Bone marrow (tissue), 2 donors: ENCODE measurements around the gene IL32.

Experiments used
- DNase-seq, 2 donors: peaks; one replicate each; lab custom pipeline; 2025; lab: John Stamatoyannopoulos, UW

IL32 gene

GRCh38 chr16:3027983-3028715 lies 37.3 kb upstream of the IL32 start:
- peak in 1 of 2 donors; percentile 38 for DNase-seq

GRCh38 chr16:3028716-3029319 lies 36.6 kb upstream of the IL32 start:
- DNase-seq = no peak

- no peak for DNase-seq
Observed at GRCh38 chr16:3029491-3030221, 35.8 kb upstream of the IL32 start.

DNA sequence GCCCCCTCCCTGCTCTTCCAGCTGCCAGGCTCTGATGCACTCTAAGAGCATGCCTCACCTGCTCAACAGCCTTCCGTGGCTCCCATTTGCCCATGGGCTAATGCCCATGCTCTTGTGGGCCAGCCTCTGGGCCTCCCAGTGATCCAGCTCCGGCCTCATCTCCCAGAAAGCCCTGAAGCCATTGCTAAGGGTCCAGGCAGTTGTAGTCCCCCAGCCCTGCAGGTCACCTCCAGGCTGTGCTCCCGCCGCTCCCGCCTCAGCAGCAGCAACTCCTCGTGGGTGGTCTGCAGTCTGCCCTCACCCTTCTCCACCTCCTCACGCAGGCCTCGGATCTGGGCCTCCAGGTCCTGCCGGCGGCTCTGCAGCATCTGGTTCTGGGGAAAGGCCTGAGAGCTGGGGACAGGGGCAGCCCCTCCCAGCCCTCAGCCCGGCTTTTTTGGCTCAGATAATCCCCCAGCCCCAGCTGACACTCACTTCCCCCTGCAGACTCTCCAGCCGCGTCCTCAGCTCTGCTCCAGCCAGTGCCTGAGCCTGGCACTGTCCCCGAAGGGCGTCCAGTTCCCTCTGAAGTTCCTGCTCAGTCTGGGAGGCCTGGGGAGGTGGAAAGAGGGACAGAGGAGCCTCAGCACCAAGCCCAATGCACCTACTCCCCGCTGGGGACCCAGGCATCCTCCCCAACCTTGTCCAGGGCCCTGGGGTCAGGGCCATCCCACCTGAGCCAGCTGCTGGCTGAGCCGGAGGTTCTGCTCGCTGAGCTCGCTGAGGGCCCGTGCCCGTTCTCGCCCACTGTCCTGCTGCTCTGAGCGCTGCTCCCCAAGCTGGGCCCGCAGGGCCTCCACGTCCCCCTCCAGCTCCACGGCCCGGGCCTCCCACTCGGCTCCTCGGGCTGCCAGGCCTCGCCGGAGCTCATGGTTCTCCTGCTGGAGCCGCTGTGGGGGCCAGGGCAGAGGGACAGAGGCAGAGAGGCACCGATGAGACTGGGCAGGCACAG lies 34.9 kb upstream of the IL32 start:
- no peak for DNase-seq

DNA sequence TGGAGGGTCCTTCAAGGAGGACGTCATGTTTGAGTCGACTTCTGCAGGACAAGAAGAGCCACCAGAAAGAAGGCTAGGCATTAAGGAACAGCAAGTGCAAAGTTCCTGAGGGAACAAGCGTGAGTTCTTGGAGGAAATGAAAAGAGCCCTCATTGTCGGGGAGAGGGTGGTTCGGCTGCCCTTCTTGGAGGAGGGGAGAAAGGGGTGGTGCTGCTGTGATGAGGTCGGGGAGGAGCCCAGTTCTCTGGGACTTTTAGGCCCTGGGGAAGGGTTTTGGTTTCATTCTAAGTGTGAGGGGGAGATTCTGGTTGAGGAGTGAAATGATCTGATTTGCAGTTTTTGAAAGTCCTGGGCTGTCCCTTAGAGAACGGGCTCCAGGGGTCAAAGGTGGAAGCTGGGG lies 32.8 kb upstream of the IL32 start:
- DNase-seq = no peak

GRCh38 chr16:3035289-3035971 lies 30.0 kb upstream of the IL32 start:
- no peak for DNase-seq

DNA sequence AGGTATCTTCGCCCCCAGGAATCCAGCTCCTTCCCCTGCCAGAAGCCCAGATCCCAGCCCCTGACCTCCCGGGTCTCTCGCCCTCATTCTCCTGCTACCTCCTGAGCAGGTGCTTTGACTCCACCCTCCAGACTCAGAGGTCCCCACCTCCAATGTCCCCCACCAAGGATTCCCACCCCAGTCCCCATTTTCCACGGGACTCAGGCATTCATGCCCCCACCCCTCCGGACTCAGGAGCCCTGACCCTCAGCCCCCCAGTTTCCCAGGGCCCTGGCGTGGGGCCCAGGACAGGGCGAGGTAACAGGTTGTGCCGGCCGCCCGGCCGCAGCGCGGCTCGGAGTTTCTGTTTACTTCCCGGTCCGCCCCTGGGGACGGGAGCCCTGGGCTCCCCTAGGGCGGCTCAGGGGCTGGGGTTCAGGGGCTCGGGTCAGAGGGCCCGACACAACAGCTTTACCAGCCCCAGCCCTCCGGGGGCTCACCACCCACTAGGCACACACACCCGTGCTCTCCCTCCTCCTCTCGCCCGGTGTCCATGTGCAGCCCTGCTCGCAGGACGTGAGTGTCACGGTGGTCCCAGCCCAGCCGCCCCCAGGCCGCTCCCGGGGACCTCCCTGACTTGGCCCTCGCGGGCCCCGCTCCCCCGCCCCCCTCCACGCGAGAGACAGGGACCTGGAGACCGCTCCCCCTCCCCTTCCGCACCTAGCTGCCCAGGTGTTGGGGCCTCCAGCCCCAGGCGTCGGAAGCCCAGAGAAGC lies 29.3 kb upstream of the IL32 start:
- DNase-seq = no peak

DNA sequence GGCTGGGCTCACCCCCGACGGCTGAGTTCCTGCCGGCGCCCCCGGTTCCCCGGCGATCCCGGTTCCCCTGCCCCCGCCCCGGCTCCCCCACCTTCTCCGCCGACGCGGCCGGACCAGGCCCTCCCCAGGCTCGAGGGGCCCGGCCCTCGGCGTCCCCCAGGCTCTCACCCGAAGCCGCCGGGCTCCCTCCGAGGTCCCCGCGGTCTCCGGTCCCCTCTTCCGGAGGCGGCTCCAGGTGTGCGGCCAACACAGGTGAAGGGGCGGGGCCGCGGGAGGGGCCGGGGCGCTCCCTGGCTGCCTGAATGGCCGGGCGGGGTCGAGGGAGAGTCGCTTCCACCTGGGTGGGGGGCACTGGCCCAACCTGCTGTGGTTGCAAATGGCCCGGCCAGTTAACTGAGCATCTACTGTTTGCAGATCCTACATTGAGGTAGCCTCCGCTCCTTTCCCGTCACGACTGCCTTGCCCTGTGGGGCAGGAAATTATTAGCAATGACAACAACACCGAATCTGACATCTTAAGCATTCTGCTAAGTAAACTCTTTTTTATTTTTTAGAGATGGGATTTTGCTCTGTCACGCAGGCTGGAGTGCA lies 28.6 kb upstream of the IL32 start, which contains the start of gene BICDL2:
Gene BICDL2 (minus strand): TSS at position 219 of the 590 bp plus-strand sequence. CDS start 1,448 bp downstream, outside the sequence.
- no peak for DNase-seq

- DNase-seq = no peak
Observed at GRCh38 chr16:3038256-3038655, 27.2 kb upstream of the IL32 start.

- no peak for DNase-seq
Observed at GRCh38 chr16:3038896-3039295, 26.5 kb upstream of the IL32 start.

DNA sequence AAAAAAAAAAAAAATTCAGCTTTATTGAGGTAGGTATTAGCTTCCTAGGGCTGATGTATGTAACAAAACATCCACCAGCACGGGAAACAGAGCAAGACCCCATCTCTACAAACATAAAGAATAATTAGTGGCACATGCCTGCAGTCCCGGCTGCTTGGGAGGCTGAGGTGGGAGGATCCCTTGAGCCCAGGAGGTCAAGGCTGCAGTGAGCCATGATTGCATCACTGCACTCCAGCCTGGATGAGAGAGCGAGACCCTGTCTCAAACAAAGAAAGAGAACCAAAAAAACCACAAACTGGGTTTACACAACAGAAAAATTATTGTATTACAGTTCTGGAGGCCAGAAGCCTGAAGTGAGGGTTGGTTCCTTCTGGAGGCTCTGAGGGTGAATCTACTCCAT lies 23.1 kb upstream of the IL32 start:
- DNase-seq = no peak

- DNase-seq = no peak
Observed at GRCh38 chr16:3044708-3045107, 20.7 kb upstream of the IL32 start.

- peak in 1 of 2 donors; percentile 24 for DNase-seq
Observed at GRCh38 chr16:3045758-3046640, 19.4 kb upstream of the IL32 start, which contains the start of gene MMP25. MMP25 (plus strand) TSS chr16:3046561; CDS start chr16:3046918, 357 bp downstream.

DNA sequence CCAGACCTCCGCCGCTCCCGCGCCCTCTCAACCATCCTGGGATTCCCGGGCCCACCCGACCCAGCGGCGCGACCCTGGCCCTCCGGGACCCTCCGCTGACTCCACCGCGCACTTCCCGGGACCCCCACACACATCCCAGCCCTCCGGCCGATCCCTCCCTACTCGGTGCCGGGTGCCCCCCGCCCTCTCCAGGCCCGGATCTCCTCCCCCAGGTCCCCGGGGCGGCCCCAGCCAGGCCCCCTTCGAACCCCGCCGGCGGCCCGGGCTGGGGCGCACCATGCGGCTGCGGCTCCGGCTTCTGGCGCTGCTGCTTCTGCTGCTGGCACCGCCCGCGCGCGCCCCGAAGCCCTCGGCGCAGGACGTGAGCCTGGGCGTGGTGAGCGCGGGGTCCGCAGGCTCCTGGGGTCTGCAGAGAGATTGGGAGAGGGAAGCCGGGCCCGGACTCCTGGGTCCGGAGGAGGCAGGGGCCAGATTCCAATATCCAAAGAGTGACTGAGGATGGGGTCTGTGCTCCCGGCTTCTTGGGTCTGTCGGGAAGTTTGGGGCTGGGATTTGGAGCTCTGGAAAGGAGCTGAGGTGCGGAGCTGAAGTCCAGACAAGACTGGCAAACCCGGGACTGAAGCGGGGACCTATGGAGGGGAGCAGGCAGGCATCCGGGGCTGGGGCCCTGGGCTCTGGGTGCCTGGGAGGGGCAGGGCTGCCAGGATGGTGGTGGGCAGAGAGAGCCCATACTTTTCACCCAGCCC lies 18.6 kb upstream of the IL32 start:
- no peak for DNase-seq

DNA sequence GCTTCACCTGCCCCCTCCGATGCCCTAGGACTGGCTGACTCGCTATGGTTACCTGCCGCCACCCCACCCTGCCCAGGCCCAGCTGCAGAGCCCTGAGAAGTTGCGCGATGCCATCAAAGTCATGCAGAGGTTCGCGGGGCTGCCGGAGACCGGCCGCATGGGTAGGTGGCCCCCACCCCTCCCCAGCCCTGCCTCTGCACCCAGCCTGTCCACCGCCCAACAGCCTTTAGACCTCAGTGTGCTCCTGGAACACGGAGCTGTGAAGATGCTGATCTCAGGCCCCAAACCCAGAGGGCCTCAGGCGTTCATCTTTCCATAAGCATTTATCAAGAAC lies 18.1 kb upstream of the IL32 start:
- no peak for DNase-seq

GRCh38 chr16:3049921-3050481 lies 15.4 kb upstream of the IL32 start:
- no peak for DNase-seq

DNA sequence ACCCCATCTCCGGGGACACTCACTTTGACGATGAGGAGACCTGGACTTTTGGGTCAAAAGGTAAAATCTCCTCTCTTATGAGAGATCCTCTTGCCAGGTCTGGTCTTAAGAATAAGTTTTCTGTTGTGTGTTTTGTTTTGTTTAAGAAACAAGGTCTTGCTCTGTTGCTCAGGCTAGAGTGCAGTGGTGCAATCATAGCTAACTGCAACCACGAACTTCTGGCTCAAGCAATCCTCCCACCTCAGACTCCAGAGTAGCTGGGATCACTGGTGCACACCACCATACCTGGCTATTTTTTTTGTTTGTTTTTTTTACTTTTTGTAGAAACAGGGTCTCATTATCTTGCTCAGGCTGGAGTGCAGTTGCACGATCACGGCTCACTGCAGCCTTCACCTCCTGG lies 15.0 kb upstream of the IL32 start:
- no peak for DNase-seq

- DNase-seq = no peak
Observed at GRCh38 chr16:3051009-3051408, 14.4 kb upstream of the IL32 start.
